WTC11 (cell line): ENCODE results near the gene SLC44A2. TPM values are rescaled to one million over a fixed set of nuclear protein-coding genes. Genes with fewer than 3 reads are reported as not detected.

ENCODE experiments used
- ATAC-seq: fragments of 200-7000 bp; cut with Tn5 transposase; 2 replicates; pipeline ENCODE4 v1.10.0; 2021; ENCODE audit warnings: mild to moderate bottlenecking, moderate library complexity
- CTCF ChIA-PET: fragments of 300-600 bp; sonication (Branson Sonifier 250); formaldehyde crosslinking; loops from one replicate; lab custom pipeline; 2021; ENCODE audit warnings: antibody characterized with exemption; lab: Charles Lee
- POLR2A ChIA-PET: fragments of 350-600 bp; sonication (Branson Sonifier 250); formaldehyde crosslinking; loops from one replicate; lab custom pipeline; 2021; ENCODE audit warnings: antibody characterized with exemption; lab: Charles Lee
- DNase-seq: peaks from one replicate; pipeline ENCODE4 v3.0.0; 2021; ENCODE audit warnings: low spot score
- H3K27ac Mint-ChIP-seq: 2 replicates; pipeline ENCODE4 v1.8.0; 2021; ENCODE audit warnings: mixed read lengths
- H3K27me3 Mint-ChIP-seq: 2 replicates; pipeline ENCODE4 v1.8.0; 2021; ENCODE audit warnings: low read depth, mild to moderate bottlenecking, moderate library complexity, mixed read lengths
- H3K36me3 Mint-ChIP-seq: 2 replicates; pipeline ENCODE4 v1.8.0; 2021; ENCODE audit warnings: mixed read lengths
- H3K4me1 Mint-ChIP-seq: 2 replicates; pipeline ENCODE4 v1.8.0; 2022; ENCODE audit warnings: mixed read lengths
- H3K4me3 Mint-ChIP-seq: 2 replicates; pipeline ENCODE4 v1.8.0; 2021; ENCODE audit warnings: mild to moderate bottlenecking, moderate library complexity, mixed read lengths
- H3K9me3 Mint-ChIP-seq: 2 replicates; pipeline ENCODE4 v1.8.0; 2021; ENCODE audit warnings: mixed read lengths
- ATF1 ChIP-seq: sonication (generic); formaldehyde crosslinking; IDR thresholded peaks from 2 replicates; pipeline ENCODE4 v1.8.1; 2023; ENCODE audit warnings: mild to moderate bottlenecking, moderate library complexity, missing genetic modification reagents
- CREM ChIP-seq: sonication (generic); formaldehyde crosslinking; IDR thresholded peaks from 2 replicates; pipeline ENCODE4 v1.8.1; 2022; ENCODE audit warnings: mild to moderate bottlenecking, missing genetic modification reagents, moderate library complexity
- NFE2L1 ChIP-seq: sonication (generic); formaldehyde crosslinking; IDR thresholded peaks from 2 replicates; pipeline ENCODE4 v1.8.1; 2023; ENCODE audit warnings: missing genetic modification reagents
- PRRX2 ChIP-seq: fragments of 250-450 bp; sonication (Bioruptor Pico); IDR thresholded peaks from 2 replicates; pipeline ENCODE4 v1.8.0; 2021; ENCODE audit warnings: mild to moderate bottlenecking
- TCF7 ChIP-seq: sonication (generic); formaldehyde crosslinking; IDR thresholded peaks from 2 replicates; pipeline ENCODE4 v1.8.0; 2022; ENCODE audit warnings: mild to moderate bottlenecking, low read depth, missing genetic modification reagents, moderate library complexity
- ZNF219 ChIP-seq: sonication (generic); formaldehyde crosslinking; IDR thresholded peaks from 2 replicates; pipeline ENCODE4 v1.8.0; 2023; ENCODE audit warnings: missing genetic modification reagents, mild to moderate bottlenecking, borderline replicate concordance
- total RNA-seq: library from RNA; stranded (reverse); gene quantifications from 3 replicates; pipeline ENCODE4 v1.2.3, GENCODE V29; 2021
- TF ChIP-seq, protein P1 (sequence below): fragments of 250-450 bp; sonication (Bioruptor Pico); IDR thresholded peaks from 2 replicates; pipeline ENCODE4 v1.8.0; 2021; ENCODE audit warnings: mild to moderate bottlenecking
- TF ChIP-seq, protein P2 (sequence below): fragments of 250-450 bp; sonication (Bioruptor Pico); conservative IDR thresholded peaks from 2 replicates; pipeline ENCODE4 v1.9.0; 2021; ENCODE audit warnings: mild to moderate bottlenecking
- TF ChIP-seq, protein P3 (sequence below): fragments of 200-600 bp; IDR thresholded peaks from 2 replicates; pipeline ENCODE4 v1.8.0; 2022; ENCODE audit warnings: antibody characterized with exemption
- TF ChIP-seq, protein P4 (sequence below): sonication (generic); formaldehyde crosslinking; IDR thresholded peaks from 2 replicates; pipeline ENCODE4 v1.8.1; 2022; ENCODE audit warnings: low read depth, mild to moderate bottlenecking, moderate library complexity, missing genetic modification reagents, borderline replicate concordance
- TF ChIP-seq, protein P5 (sequence below): sonication (generic); formaldehyde crosslinking; IDR thresholded peaks from 2 replicates; pipeline ENCODE4 v1.8.0; 2022; ENCODE audit warnings: mild to moderate bottlenecking, missing genetic modification reagents

The SLC44A2 gene
- total RNA-seq, 1 experiment from 2014 or later, result 109 TPM

DNA sequence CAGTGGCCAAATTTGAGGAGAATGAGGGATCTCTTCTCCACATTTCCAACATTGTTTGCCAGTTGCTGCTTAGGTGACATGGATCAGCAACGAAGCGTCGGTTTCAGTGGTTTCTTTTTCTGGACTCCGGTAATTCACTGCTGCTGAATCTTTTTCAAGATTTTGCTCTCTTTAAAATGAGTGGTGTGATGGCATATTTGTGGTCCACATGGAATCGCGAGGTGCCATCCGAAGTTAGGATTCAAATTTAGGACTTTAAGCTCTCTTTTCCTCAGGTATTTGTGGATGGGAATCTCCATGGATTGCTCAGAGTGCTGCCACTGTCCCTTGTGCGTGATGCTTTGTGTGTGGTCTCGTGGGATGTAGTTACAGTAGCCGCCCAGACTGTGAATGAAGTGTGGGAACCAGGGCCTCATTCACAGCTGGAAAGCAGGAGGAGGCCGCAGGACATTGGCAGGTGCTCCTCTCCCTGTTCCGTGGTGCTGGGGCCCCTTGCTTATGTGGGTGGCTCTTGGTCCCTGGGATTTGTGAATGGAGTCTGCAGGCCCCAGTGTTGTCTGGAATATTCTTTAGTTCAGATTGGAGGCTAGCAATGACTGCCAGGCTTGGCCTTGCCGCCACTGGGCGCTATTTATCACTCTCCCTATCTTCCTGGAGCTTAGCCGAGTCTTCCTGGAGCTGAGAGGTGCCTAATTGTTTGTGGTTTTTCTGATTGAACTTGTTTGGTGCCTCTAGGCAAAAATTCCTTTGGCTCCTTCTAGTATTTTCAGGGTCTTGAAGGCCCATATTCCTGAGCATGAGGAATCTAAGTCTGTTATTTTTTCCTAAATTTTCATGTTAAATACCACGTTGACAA, 30.3 kb downstream of the SLC44A2 start:
- peaks cover 41% of the 10 kb centered on the region for H3K36me3 Mint-ChIP-seq
- H3K27me3 Mint-ChIP-seq, result no peaks in the 10 kb centered on the region
- peak overlapping the region; percentile 96 for H3K4me3 Mint-ChIP-seq
- peaks cover 36% of the 10 kb centered on the region for H3K4me1 Mint-ChIP-seq
- H3K27ac Mint-ChIP-seq, result peak overlapping the region; percentile 99
- CTCF ChIA-PET, result interaction anchor here (0.8 to 1.5 kb wide), 4 partner anchors 11 to 74 kb away, joined by 3 to 5 read pairs (median 4); partner anchors contain the start of gene DNM2
- TF ChIP-seq PRRX2 (CRISPR knock-in tag) (0 out of 2 replicates have a peak, but pooled peaks have one; percentile 15), NFE2L1 (no peak), ZNF219 (CRISPR knock-in tag) (no peak)
- TF ChIP-seq, protein P1, sequence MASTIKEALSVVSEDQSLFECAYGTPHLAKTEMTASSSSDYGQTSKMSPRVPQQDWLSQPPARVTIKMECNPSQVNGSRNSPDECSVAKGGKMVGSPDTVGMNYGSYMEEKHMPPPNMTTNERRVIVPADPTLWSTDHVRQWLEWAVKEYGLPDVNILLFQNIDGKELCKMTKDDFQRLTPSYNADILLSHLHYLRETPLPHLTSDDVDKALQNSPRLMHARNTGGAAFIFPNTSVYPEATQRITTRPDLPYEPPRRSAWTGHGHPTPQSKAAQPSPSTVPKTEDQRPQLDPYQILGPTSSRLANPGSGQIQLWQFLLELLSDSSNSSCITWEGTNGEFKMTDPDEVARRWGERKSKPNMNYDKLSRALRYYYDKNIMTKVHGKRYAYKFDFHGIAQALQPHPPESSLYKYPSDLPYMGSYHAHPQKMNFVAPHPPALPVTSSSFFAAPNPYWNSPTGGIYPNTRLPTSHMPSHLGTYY (CRISPR knock-in tag), result peak; percentile 56; the same call in 1 of the 2 replicates
- TF ChIP-seq, protein P2, sequence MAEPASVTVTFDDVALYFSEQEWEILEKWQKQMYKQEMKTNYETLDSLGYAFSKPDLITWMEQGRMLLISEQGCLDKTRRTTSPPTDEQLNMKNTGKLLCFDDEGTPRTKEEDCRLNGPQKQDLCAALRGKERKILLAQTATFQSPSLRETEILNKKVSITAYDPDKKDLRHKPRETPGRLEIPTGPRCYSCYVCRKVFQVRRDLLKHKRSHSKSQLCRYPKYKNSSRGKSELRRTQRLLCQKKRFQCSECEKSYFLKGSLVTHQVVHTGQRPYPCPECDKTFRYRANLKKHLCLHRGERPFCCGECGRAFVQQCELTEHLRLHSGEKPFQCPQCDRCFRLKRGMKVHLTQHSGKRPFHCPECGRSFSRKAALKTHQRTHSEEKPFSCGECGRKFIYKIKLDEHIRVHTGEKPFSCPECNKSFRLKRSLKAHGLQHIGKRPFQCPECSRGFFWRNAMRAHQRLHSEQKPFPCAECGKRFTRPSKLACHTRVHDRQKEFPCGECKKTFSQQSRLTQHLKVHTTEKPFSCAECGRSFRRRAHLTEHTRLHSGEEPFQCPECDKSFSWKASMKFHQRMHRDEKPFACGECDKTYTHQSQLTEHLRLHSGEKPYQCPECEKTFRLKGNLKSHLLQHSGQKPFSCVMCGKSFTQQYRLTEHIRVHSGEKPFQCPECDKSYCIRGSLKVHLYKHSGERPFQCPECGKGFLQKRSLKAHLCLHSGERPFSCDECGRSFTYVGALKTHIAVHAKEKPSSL (CRISPR knock-in tag), result peak; percentile 51; the same call in 1 of the 2 replicates
- TF ChIP-seq, protein P3, sequence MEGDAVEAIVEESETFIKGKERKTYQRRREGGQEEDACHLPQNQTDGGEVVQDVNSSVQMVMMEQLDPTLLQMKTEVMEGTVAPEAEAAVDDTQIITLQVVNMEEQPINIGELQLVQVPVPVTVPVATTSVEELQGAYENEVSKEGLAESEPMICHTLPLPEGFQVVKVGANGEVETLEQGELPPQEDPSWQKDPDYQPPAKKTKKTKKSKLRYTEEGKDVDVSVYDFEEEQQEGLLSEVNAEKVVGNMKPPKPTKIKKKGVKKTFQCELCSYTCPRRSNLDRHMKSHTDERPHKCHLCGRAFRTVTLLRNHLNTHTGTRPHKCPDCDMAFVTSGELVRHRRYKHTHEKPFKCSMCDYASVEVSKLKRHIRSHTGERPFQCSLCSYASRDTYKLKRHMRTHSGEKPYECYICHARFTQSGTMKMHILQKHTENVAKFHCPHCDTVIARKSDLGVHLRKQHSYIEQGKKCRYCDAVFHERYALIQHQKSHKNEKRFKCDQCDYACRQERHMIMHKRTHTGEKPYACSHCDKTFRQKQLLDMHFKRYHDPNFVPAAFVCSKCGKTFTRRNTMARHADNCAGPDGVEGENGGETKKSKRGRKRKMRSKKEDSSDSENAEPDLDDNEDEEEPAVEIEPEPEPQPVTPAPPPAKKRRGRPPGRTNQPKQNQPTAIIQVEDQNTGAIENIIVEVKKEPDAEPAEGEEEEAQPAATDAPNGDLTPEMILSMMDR, result no peak
- ATAC-seq (no peak), DNase-seq (no peak)
- POLR2A ChIA-PET, result interaction anchor here (1.0 kb wide), 1 partner anchor 11 kb away, joined by 3 read pairs; no protein-coding TSS in a partner anchor
- no peaks in the 10 kb centered on the region for H3K9me3 Mint-ChIP-seq

DNA sequence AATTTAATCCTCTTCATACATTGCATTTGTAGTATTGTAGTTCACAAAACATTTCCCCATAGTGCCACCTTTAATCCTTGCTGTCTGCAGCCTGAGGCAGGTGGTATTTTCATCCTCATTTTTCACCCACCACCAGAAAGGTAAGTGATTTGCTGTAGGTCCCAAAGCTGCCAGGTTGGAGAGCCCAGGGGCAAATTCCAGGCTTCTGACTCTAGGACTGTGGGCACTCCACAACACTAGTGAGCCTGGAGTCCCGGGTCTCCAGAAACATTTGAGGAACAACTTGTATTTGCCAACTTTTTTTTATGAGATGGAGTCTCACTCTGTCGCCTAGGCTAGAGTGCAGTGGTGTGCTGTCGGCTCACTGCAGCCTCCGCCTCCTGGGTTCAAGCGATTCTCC, 35.0 kb downstream of the SLC44A2 start:
- no peaks in the 10 kb centered on the region for H3K27me3 Mint-ChIP-seq
- TF ChIP-seq, protein P1 (CRISPR knock-in tag), result no peak
- TF ChIP-seq CREM (no peak), ATF1 (CRISPR knock-in tag) (no peak), TCF7 (CRISPR knock-in tag) (no peak)
- TF ChIP-seq, protein P4, sequence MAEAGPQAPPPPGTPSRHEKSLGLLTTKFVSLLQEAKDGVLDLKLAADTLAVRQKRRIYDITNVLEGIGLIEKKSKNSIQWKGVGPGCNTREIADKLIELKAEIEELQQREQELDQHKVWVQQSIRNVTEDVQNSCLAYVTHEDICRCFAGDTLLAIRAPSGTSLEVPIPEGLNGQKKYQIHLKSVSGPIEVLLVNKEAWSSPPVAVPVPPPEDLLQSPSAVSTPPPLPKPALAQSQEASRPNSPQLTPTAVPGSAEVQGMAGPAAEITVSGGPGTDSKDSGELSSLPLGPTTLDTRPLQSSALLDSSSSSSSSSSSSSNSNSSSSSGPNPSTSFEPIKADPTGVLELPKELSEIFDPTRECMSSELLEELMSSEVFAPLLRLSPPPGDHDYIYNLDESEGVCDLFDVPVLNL, result no peak
- TF ChIP-seq, protein P5, sequence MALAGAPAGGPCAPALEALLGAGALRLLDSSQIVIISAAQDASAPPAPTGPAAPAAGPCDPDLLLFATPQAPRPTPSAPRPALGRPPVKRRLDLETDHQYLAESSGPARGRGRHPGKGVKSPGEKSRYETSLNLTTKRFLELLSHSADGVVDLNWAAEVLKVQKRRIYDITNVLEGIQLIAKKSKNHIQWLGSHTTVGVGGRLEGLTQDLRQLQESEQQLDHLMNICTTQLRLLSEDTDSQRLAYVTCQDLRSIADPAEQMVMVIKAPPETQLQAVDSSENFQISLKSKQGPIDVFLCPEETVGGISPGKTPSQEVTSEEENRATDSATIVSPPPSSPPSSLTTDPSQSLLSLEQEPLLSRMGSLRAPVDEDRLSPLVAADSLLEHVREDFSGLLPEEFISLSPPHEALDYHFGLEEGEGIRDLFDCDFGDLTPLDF, result no peak
- peaks cover 43% of the 10 kb centered on the region for H3K36me3 Mint-ChIP-seq
- no peaks in the 10 kb centered on the region for H3K9me3 Mint-ChIP-seq
- POLR2A ChIA-PET, result no interaction called here
- no peak overlapping the region for H3K4me3 Mint-ChIP-seq
- no peak for DNase-seq
- H3K4me1 Mint-ChIP-seq, result peaks cover 48% of the 10 kb centered on the region
- peak overlapping the region; percentile 90 for H3K27ac Mint-ChIP-seq
- CTCF ChIA-PET, result no interaction called here
- no peak for ATAC-seq
